Stimulated activated memory B cell treated with anti-CD40 and anti-IgM and Interleukin-4, amounts not matched to agents 10 μg/mL and 1 μg/mL and 100 μg/mL, for 72 hours (primary cell): Measurements from ENCODE around the gene CCL5.

ENCODE experiments used
- ATAC-seq: fragments of 150-1000 bp; cut with Tn5 transposase; 2 replicates; pipeline ENCODE4 v1.10.0; 2021
- H3K27ac Mint-ChIP-seq: one replicate; pipeline ENCODE4 v1.8.0; 2022; ENCODE audit warnings: mild to moderate bottlenecking, mixed read lengths
- H3K27me3 Mint-ChIP-seq: one replicate; pipeline ENCODE4 v1.8.0; 2022; ENCODE audit warnings: mixed read lengths
- H3K36me3 Mint-ChIP-seq: one replicate; pipeline ENCODE4 v1.8.0; 2022; ENCODE audit warnings: mixed read lengths
- H3K4me1 Mint-ChIP-seq: one replicate; pipeline ENCODE4 v1.8.0; 2022; ENCODE audit warnings: mixed read lengths
- H3K4me3 Mint-ChIP-seq: one replicate; pipeline ENCODE4 v1.8.0; 2022; ENCODE audit warnings: mild to moderate bottlenecking, moderate library complexity, mixed read lengths
- H3K9me3 Mint-ChIP-seq: one replicate; pipeline ENCODE4 v1.8.0; 2022; ENCODE audit warnings: mixed read lengths

CCL5 gene

DNA sequence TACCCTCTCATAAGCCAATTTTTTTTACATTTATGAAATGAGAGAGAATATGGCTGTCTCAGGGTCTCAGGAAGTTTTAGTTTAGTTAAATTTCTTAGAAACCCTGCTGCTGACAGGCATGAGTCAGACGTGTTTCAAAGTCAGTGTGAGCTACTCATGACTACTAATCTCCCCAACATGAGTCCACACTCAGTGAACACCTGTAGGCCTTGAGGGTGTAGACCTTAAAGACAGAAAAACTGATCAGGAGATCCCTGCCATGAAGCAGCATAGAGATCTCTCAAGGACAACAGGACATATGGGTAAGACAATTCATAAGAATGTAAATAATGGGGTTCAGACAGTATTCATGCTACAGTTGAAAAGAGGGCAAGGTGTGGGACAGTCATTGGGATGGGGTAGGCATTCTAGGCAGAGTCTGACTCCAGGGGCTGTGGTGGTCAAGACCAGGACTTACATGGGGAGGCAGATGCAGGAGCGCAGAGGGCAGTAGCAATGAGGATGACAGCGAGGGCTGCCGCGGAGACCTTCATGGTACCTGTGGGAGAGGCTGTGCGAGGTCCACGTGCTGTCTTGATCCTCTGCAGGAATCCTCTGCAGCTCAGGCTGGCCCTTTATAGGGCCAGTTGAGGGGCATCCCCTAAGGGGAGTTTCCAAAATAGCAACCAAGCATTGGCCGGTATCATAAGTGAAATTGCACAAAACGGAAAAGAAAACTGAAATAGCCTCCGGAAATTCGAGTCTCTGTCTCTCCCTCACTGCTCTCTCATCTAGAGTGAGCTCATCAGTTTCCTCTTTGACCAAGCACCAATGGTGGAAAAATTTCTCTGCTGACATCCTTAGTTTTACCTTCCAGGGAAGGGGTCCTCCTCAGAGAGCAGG is at the start of gene CCL5:
Gene CCL5 (minus strand): TSS at position 588 of the 882 bp plus-strand sequence.
- Mint-ChIP-seq H3K4me3 (peak within 1 kb of the TSS; percentile 69), H3K27ac (peak within 1 kb of the TSS; percentile 70), H3K9me3 (no peaks in the 10 kb centered on the region), H3K4me1 (peaks cover 24% of the 10 kb centered on the region), H3K27me3 (no peaks in the 10 kb centered on the region), H3K36me3 (no peaks in the 10 kb centered on the region)
- ATAC-seq: peak; percentile 92

DNA sequence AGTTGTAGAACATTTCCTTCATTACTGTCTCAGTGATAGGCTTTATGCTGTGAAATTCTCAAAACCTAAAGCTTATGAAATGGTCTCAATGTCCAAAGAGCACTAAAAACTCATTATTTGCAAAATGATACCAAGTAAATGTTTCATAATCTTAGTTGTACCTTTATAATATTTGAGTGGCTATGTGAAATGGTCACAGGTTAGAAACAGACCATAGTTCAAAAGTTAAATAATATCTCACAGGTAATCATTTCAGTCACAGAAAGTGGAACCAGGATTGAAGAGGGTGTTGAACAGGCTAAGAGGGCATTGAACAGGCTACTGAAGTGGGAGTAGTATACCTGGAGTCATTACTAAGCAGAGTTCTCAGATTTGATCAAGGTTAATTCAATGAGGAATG is 47.6 kb upstream of the CCL5 start:
- H3K4me3 Mint-ChIP-seq: no peak overlapping the region
- no peak for ATAC-seq
- H3K4me1 Mint-ChIP-seq: peaks cover 14% of the 10 kb centered on the region
- H3K36me3 Mint-ChIP-seq: no peaks in the 10 kb centered on the region
- H3K27me3 Mint-ChIP-seq: peaks cover 9% of the 10 kb centered on the region
- no peak overlapping the region for H3K27ac Mint-ChIP-seq
- H3K9me3 Mint-ChIP-seq: no peaks in the 10 kb centered on the region

DNA sequence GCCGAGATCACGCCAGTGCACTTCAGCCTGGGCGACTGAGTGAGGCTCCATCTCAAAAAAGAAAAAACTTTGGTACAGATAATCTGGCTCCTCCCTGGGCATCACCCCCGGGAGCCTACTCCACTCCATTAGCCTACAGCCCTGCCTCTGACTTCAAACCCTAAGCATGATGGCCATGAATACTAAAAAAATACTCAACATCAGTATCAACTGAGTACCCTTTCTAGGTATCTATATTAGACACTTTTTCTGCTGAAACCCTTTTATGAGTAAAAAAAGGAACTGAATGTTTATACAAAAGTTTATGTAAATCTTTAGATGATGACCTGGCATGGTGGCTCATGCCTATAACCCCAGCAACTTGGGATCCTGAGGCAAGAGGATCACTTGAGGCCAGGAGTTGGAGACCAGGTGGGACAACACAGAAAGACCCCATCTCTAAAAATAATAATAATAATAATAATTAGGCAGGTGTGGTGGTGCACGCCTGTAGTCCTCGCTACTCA is 43.5 kb upstream of the CCL5 start:
- Mint-ChIP-seq H3K36me3 (no peaks in the 10 kb centered on the region), H3K4me3 (no peak overlapping the region), H3K4me1 (no peaks in the 10 kb centered on the region), H3K9me3 (no peaks in the 10 kb centered on the region), H3K27me3 (no peaks in the 10 kb centered on the region), H3K27ac (no peak overlapping the region)
- peak; percentile 63 for ATAC-seq

DNA sequence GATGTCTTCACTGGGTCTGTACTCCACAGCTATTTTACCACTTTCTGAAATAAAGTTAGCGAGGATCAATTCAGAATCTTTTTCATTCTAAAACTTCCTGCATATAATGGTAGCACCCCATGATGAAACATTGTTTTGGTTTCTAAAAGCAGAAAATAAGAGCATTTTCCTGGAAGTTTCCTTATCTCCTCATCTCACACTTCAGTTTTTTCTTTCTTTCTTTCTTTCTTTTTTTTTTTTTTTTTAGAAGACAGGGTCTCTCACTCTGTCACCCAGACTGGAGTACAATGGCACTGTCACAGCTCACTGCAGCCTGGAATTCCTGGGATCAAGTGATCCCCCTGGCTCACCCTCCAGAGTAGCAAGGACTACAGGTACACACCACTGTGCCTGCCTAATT is 40.1 kb upstream of the CCL5 start:
- Mint-ChIP-seq H3K9me3 (no peaks in the 10 kb centered on the region), H3K36me3 (no peaks in the 10 kb centered on the region), H3K4me1 (no peaks in the 10 kb centered on the region), H3K4me3 (no peak overlapping the region), H3K27ac (no peak overlapping the region), H3K27me3 (no peaks in the 10 kb centered on the region)
- ATAC-seq: no peak

DNA sequence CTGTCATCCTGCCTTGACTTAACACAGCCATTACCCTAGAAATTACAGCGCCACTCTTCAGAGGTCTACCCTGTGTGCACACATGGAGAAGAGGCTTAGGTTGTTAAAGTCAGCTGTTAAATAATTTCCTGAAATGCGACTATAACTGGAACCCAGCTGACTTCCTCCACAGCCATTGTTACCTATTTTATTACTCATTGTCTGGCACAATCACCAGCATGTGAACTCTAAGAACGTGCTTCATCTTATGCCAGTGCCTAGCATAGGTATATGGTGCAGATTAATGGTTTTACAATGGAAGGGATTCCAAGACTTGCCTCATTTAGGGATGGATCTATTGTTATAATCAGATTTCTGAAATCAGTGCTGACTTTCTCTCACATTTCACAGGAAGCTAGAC is 38.5 kb upstream of the CCL5 start:
- ATAC-seq: no peak
- no peaks in the 10 kb centered on the region for H3K4me1 Mint-ChIP-seq

DNA sequence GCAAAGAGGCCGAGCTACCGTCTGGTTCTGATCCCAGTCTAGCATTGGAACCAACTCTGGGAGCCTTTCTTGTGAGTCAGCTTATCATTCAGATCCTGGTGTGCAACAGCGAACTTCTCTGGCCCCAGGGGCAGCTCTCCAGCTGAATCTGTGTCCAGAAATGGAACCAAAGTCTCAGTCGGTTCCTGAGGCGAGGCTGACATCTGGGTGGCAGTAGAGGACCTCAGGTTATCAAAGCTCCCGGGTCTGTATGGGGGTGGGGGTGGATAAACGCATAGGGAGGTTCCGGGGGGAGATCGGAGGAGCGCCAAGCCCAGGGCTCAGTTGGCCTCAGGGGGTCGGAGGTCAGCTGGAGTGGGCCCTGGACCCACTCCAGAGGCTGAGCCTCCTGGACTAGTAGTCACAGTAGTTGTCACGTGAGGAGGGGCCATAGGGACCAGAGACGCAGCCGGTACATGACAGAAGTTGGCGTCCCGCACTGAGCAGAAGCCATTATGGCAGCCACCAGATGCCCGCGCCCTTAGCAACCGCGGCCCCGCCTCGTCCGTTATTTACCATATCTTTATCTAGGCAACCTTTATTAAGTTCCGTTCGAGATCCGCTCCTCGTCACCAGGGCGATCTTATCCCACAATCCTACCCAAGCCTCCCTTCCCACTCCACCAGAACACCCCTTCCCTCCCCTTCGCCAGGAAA is 37.5 kb upstream of the CCL5 start:
- Mint-ChIP-seq H3K27ac (no peak overlapping the region), H3K9me3 (no peaks in the 10 kb centered on the region), H3K27me3 (no peaks in the 10 kb centered on the region), H3K4me1 (no peaks in the 10 kb centered on the region), H3K4me3 (no peak overlapping the region), H3K36me3 (no peaks in the 10 kb centered on the region)
- no peak for ATAC-seq

More for the DNA sequence above, 38.5 kb upstream of the CCL5 start:
- H3K4me3 Mint-ChIP-seq: no peak overlapping the region
- H3K9me3 Mint-ChIP-seq: no peaks in the 10 kb centered on the region
- no peak overlapping the region for H3K27ac Mint-ChIP-seq
- no peaks in the 10 kb centered on the region for H3K27me3 Mint-ChIP-seq
- no peaks in the 10 kb centered on the region for H3K36me3 Mint-ChIP-seq

DNA sequence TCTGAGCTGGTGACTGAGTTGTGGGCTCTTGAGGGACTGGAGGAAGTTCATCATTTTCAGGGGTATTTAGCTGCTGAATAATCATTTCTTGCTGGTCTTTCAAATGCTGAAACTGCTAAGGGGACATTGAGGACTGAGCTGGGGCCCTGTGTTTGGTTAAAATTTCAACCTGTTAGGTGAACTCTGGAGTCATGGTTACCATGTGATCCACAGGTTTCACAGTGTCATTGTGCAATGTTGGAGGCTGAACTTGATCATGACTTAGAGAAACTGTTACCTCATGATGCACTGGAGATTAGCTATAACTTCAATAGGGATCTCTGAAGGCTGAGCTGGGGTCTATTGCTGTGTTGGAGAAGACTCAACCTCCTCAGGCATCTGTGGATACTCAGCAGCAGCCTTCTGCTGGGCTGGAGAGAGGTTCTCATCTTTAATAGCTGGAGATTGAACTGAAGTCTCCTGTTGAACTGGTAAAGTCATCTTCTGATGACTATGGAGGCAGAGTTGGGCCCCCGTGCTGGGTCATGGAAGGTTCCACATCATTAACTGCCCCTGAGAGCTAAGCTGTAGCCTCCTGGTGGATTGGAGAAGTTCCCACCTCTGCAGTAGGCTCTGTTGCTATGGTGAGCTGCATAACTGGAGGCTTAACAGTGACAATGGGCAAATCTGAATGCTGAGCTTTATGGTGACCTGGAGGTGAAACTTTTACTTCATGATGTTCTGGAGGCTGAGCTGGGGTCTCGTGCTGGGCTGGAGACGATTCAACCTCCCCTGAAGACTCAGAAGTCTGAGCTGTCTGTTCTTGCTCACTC is 35.2 kb upstream of the CCL5 start:
- Mint-ChIP-seq H3K27ac (no peak overlapping the region), H3K36me3 (no peaks in the 10 kb centered on the region), H3K4me1 (no peaks in the 10 kb centered on the region), H3K4me3 (no peak overlapping the region), H3K27me3 (no peaks in the 10 kb centered on the region), H3K9me3 (no peaks in the 10 kb centered on the region)
- no peak for ATAC-seq

DNA sequence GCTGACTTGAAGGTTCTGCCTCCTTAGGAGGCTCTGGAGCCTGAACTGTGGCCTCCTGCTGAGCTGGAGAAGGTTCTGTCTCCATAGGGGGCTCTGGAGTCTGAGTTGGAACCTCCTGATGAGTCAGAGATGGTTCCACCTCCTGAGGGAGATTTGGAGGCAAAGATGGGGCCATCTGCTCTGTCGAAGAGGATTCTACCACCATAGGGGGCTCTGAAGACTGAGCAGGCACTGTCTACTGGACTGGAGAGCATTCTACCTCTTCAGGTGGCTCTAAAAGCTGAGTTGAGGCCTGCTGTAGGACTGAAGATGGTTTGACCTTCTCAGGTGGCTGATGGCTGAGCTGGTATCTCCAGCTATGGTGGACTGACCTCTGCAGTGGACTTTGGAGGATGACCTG is 34.2 kb upstream of the CCL5 start:
- no peak overlapping the region for H3K4me3 Mint-ChIP-seq
- H3K36me3 Mint-ChIP-seq: no peaks in the 10 kb centered on the region
- no peaks in the 10 kb centered on the region for H3K4me1 Mint-ChIP-seq
- H3K27me3 Mint-ChIP-seq: no peaks in the 10 kb centered on the region
- H3K9me3 Mint-ChIP-seq: no peaks in the 10 kb centered on the region
- no peak overlapping the region for H3K27ac Mint-ChIP-seq
- no peak for ATAC-seq

DNA sequence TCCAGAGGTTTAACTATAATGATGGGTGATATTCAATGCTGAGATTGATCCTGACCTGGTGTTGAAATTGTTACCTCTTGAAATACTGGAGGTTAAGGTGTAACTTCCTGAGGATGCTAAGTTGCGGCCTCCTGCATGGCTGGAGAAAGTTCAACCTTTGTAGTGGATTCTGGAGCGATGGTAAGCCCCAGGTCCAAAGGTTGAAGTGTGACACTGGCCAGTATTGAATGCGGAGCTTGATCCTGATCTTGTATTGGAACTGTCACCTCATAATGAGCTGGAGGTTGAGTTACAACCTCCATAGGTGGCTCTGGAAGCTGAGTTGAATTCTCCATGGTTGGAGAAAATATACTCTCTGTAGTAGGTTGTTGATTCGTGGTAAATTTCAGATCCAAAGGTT is 33.4 kb upstream of the CCL5 start:
- Mint-ChIP-seq H3K36me3 (no peaks in the 10 kb centered on the region), H3K4me3 (no peak overlapping the region), H3K9me3 (no peaks in the 10 kb centered on the region), H3K4me1 (no peaks in the 10 kb centered on the region), H3K27me3 (no peaks in the 10 kb centered on the region), H3K27ac (no peak overlapping the region)
- no peak for ATAC-seq

DNA sequence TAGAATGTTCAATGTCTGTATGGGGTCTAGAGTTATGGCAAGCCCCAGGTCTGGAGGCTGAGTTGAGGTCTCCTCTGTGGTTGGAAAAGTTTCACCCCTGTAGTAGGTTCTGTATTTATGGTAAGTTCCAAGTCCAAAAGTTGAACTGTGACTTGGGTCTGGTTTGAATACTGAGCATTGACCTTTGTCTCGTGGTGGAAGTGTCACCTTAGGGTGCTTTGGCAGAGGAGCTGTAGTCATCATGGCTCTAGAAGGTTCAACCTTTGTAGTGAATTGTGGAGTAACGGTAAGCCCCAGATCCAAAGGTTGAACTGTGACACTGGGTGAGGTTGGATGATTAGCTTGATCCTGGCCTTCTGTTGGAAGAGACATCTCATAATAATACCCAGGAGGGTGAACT is 32.8 kb upstream of the CCL5 start:
- Mint-ChIP-seq H3K9me3 (no peaks in the 10 kb centered on the region), H3K36me3 (no peaks in the 10 kb centered on the region), H3K27ac (no peak overlapping the region), H3K27me3 (no peaks in the 10 kb centered on the region), H3K4me1 (no peaks in the 10 kb centered on the region), H3K4me3 (no peak overlapping the region)
- ATAC-seq: peak; percentile 66

DNA sequence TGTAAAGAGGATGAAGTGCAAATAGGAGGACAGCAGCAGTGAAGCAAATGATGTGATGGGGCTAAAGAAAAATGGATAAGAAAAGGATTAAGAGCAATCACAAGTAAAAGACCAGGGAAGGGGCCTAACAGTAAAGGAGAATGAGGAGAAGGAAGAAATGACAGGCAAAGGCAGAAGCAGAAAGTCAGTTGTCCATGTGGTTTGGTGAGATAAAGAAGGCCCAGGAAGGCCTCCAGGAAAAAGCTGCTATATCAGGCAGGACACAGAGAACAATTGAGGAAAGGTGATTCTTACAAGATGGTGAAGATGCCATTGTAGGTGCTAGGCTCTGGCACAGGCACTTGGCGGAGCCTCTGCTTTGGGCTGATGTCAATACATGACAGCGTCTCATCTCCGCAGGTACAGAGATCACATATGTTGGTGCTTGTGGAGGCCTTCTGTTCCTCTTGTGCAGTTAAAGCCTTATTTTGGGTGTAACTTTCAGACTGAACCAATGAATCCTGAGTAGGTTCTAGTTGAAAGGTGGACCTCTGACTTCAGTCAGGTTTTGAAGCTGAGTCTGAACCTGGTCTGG is 32.3 kb upstream of the CCL5 start:
- Mint-ChIP-seq H3K27ac (no peak overlapping the region), H3K36me3 (no peaks in the 10 kb centered on the region)

DNA sequence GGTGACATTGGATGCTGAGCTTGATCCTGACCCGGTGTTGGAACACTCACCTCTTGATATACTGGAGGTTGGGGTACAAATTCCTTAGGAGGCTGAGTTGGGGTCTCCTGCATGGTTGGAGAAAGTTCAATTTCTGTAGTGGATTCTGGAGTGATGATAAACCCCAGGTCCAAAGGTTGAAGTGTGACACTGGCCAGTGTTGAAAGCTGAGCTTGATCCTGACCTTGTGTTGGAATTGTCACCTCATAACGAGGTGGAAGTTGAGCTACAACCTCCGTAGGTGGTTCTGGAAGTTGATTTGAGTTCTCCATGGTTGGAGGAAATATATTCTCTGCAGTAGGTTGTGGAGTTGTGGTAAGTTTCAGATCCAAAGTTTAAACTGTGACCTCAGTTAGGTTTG is 29.2 kb upstream of the CCL5 start:
- Mint-ChIP-seq H3K27ac (no peak overlapping the region), H3K4me1 (no peaks in the 10 kb centered on the region)

More for the DNA sequence above, 32.3 kb upstream of the CCL5 start:
- H3K4me1 Mint-ChIP-seq: no peaks in the 10 kb centered on the region
- no peaks in the 10 kb centered on the region for H3K9me3 Mint-ChIP-seq
- H3K27me3 Mint-ChIP-seq: no peaks in the 10 kb centered on the region
- no peak overlapping the region for H3K4me3 Mint-ChIP-seq
- no peak for ATAC-seq

DNA sequence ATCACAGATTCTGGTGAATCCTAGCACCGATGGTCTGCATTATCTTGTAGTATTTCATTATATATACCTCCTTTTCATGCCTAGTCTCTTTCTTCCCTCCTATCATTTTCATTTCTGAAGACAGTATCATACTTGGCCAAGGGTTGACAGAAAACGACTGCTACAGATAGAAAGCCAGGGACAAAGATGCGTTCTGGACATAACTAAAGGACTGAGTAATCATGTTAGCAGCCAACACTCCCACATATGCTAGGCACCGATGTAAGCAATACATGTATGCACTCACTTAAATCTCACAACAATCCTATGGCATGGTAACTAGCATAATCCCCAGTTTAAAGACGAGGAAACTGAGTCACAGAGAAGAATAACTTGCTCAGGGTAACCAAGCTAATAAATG is 27.5 kb upstream of the CCL5 start:
- Mint-ChIP-seq H3K9me3 (no peaks in the 10 kb centered on the region), H3K4me1 (no peaks in the 10 kb centered on the region), H3K4me3 (no peak overlapping the region), H3K36me3 (no peaks in the 10 kb centered on the region), H3K27ac (no peak overlapping the region), H3K27me3 (no peaks in the 10 kb centered on the region)
- ATAC-seq: no peak

More for the DNA sequence above, 29.2 kb upstream of the CCL5 start:
- H3K4me3 Mint-ChIP-seq: no peak overlapping the region
- H3K27me3 Mint-ChIP-seq: no peaks in the 10 kb centered on the region
- H3K9me3 Mint-ChIP-seq: no peaks in the 10 kb centered on the region
- H3K36me3 Mint-ChIP-seq: no peaks in the 10 kb centered on the region
- no peak for ATAC-seq

DNA sequence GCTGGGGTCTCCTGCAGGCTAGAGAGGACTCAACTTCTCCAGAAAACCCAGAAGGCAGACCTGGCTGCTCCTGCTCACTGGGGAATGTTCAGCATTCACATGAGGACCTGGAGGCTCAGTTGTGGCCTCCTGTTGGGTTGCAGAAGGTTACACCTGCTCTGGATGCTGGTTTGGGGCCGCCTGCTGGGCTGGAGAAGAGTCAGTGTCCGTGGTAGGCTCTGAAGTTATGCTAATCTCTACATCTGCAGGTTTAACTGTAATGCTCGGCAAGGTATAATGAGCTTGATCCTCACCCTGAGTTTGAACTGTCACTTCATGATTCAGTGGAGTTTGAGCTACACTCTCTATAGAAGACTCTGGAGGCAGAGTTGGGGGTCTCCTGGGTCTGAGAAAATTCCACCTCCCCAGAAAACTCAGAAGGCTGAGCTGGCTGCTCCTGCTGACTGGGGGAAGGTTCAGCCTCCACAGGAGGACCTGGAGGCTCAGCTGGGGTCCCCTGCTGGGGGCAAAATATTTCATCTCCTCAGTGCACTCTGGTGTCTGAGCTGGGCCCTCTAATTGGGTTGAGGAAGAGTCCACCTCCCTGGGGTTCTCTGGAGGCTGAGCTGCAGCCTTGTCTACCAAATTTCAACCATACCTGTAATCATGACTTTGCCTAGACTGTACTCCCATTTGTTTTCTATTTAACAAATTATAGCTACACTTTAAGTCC is 26.9 kb upstream of the CCL5 start:
- H3K4me3 Mint-ChIP-seq: no peak overlapping the region
- ATAC-seq: no peak
- H3K4me1 Mint-ChIP-seq: no peaks in the 10 kb centered on the region
- no peaks in the 10 kb centered on the region for H3K9me3 Mint-ChIP-seq
- no peaks in the 10 kb centered on the region for H3K27me3 Mint-ChIP-seq
- no peak overlapping the region for H3K27ac Mint-ChIP-seq
- H3K36me3 Mint-ChIP-seq: no peaks in the 10 kb centered on the region
